ENCODE results near the gene AGFG1.
A peak's percentile ranks its signal among the peaks of the same experiment; 100 is the strongest.

AGFG1 gene

DNA sequence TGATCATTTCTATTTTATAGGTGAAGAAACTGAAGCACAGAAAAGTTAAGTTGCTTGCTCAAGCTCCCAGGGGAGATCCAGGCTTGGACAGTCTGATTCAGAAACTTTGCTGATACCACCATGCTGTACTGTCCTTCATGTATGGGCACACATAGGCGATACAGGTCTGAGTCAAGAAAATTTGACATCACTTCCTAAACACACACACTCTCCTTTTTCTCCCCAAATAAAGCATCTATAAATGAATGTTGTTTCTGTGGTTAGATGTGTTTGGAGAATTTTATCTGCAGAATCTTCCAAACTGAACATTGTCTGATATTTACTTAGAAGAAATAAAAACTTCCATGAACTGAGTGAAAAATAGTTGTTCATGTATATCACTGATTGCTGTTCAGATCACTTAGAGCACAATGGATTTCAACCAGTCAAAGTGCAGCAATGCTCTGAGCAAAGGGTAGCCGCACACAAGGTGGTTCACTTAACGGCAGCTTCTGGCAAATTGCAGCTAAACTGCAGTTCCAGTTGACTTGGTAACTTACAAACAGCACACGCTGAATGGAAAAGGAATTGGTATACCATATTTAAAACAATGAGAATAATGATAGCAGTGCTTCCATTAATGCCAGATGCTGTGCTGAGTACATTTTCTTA lies 10.0 kb upstream of the AGFG1 start:
- DNase-seq (ENCODE audit: low spot score): no peak

DNA sequence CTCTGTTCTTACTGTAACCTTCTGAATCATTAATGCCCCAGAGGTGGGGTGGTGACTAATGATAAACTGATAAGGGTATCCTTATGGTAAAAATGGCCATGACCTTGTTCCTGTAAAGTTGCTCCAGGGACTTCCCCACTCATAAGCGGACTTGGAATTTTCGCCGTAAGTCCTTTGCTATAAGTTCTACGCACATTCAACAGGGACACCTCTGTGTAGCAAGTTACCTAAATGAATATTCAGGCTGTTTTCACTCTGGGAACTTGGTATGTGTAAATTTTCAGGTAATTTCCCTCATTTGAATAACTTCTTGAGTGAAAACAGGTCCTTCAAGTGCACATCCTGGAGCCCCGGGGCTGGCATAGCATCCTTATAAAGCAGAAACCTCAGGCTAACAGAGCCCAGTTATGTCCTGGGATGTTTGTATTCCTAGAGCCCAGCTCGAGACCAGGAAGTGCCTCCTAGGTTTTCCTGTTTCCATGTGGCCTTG lies 9.4 kb upstream of the AGFG1 start:
- peak; percentile 58 for DNase-seq (ENCODE audit: low spot score)

GRCh38 chr2:227462972-227463931 lies 8.7 kb upstream of the AGFG1 start:
- DNase-seq (ENCODE audit: low spot score): no peak

DNA sequence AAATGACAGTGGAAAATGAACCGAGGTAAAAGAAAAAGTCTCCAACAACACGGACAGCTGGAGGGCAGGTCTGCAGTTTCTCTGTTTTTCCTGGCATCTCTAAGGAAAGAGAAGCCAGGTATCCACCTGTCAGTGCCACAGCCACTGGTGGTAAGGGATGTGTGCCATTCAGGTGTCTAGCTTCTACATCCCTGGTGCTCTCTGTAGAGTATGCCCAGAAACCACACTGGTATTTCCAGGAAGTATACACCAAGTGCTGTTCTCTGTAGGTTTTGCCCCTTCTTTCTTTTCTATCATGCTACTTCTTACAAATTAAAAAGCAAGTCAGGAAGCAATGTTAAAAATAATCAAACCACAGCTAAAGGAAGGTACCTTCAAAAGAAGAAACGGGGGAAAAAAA lies 7.6 kb upstream of the AGFG1 start:
- no peak for DNase-seq (ENCODE audit: low spot score)

- DNase-seq (ENCODE audit: low spot score): no peak
Observed at GRCh38 chr2:227464851-227465250, 7.1 kb upstream of the AGFG1 start.

DNA sequence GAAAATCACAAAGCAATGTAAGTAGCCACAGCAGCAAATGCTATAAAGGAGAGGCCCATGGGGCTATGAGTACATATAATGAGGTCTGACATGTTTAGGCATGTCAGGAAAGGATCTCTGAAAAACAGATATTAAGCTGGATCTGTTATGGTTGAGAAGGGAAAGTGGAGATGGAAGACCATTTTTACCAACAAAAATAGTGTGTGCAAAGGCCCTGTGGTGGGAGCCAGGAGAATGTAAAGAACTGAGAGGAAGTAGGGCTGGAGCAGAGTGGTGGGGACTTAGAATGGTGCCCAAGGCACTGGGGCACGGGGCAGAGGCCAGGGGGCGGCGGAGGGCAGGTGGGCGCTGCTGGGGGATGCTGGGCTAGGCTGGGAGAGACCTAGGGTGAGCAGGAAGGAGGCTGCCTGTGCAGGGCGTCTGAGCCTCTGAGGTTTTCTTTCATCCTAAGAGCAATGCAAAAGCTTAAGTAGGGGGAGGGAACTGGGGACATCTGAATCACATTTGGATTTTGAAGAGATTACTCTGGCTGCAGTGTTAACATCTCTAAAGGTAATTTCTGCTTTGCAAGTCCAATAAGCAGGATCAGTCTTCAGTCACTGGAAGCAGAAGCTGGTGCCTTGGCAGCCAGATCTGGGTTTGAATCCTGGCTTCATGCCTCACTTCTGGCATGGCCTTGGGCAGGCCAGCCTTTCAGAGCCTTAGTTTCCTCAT lies 4.9 kb upstream of the AGFG1 start:
- no peak for DNase-seq (ENCODE audit: low spot score)

GRCh38 chr2:227471412-227471811 lies 544 bp upstream of the AGFG1 start:
- no peak for DNase-seq (ENCODE audit: low spot score)

- DNase-seq (ENCODE audit: low spot score): peak; percentile 50
Observed at GRCh38 chr2:227472265-227473121, 537 bp downstream of the AGFG1 start.

GRCh38 chr2:227473122-227473461 lies 1.1 kb downstream of the AGFG1 start:
- no peak for DNase-seq (ENCODE audit: low spot score)

- DNase-seq (ENCODE audit: low spot score): no peak
Observed at GRCh38 chr2:227473806-227474205, 1.9 kb downstream of the AGFG1 start.

- DNase-seq (ENCODE audit: low spot score): peak; percentile 61
Observed at GRCh38 chr2:227474410-227474809, 2.5 kb downstream of the AGFG1 start.

DNA sequence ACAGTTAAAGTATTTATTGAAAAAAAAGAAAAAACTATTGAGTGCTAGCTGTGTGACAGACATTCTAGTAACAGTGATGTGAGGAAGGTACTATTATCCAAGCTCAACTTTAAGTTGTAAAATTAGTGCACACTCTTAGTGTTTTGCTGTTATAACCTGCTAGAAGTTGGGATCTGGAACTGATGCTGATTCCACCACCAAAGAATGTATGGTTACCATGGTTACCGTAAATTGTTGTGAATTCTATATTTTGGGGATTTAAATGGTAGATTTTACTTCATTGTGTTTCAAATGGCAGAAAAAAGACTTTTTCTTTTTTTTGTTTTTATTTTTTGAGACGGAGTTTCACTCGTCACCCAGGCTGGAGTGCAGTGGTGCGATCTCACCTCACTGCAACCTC lies 5.3 kb downstream of the AGFG1 start:
- no peak for DNase-seq (ENCODE audit: low spot score)

DNA sequence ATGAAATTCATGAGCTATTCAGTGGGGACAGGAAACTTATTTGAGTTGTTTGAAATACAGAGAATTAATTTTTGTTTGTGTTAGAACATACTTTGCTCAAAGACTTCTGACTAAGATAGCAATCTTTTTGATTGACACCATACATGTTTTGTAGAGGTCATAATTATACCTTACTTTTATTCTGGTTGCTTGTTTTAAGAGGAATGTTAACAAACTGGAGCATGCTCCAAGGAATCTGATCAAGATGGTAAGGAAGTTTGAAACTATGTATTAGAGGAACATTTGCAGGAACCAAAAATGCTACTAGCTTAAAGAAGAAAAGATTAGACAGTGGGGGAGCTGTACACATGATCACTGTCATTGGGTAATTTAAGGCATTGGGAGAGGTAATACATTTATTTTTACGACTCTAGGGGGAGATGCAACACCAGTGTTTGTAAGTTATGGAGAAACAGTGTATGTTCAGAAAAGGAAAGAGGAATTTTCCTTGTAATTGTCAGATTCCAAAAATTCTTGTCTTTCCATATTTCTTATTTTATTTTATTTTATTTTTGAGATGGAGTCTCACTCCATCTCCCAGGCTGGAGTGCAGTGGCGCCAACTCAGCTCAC lies 8.0 kb downstream of the AGFG1 start:
- no peak for DNase-seq (ENCODE audit: low spot score)

GRCh38 chr2:227480528-227480927 lies 8.6 kb downstream of the AGFG1 start:
- DNase-seq (ENCODE audit: low spot score): no peak

- DNase-seq (ENCODE audit: low spot score): no peak
Observed at GRCh38 chr2:227482638-227483340, 10.8 kb downstream of the AGFG1 start.

- DNase-seq (ENCODE audit: low spot score): no peak
Observed at GRCh38 chr2:227485429-227485828, 13.5 kb downstream of the AGFG1 start.

DNA sequence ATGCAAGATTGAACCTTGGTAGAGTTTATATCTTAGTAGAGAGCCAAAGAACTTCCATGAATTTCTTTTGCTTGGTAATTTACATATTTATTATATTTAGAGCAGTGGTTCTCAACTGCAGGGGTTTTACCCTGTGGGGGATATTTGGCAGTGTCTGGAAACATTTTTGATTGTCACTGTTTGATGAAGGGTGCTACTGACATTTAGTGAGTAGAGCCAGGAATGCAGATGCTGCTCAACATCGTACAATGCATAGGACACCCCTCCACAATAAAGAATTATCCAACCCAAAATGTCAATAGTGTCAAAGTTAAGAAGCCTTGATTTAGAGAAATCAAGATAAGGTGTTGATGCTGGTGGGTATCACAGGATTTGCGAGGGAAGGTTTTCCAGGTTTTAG lies 14.7 kb downstream of the AGFG1 start:
- no peak for DNase-seq (ENCODE audit: low spot score)

- DNase-seq (ENCODE audit: low spot score): no peak
Observed at GRCh38 chr2:227488045-227488444, 16.1 kb downstream of the AGFG1 start.

DNA sequence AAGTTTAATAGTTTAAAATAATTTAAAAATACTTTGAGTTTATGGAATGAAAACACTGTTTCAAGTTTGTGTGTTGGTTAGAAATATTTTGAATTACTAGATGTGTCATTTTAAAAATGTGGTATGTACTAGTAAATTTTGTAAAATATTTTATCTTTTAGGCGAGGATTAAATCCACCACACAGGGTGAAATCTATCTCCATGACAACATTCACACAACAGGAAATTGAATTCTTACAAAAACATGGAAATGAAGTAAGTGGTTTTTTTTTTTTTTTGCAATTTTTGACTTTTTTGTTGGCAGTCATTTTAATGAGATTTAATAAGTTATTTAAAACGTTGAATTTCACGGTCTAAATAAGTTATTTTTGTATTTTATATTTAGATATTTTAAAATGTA lies 19.4 kb downstream of the AGFG1 start:
- DNase-seq (ENCODE audit: low spot score): no peak

DNA sequence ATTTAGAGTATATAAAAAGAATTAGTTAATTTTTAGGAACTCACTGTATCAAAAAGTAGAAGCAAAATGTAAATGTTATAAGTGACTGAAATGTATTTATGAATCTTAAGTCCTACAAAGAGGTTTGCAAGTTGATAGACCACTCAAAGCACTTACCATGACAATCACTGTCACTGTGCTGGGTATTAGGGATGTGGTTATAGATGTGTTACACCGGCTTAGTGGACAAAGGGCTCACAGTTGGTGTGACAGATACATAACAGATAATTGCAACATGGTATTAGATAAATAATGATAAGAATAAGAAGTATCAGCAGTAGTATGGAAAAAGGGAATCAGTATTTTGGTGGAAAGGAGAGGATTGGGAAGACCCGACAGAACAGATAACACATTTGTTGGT lies 21.6 kb downstream of the AGFG1 start:
- DNase-seq (ENCODE audit: low spot score): no peak

- DNase-seq (ENCODE audit: low spot score): no peak
Observed at GRCh38 chr2:227497158-227497557, 25.2 kb downstream of the AGFG1 start.

All from kidney tubule cell (primary cell).